IMR-90 (cell line): ENCODE data around the gene NTM. TPM values are rescaled to one million over a fixed set of nuclear protein-coding genes. Genes with fewer than 3 reads are reported as not detected.

ENCODE experiments used
- ATAC-seq: fragments of 200-7000 bp; cut with Tn5 transposase; 2 replicates; pipeline ENCODE4 v1.9.1; 2020; ENCODE audit warnings: low read depth, mild to moderate bottlenecking, moderate library complexity
- BruUV-seq: library from RNA; stranded (reverse); fragments of 400-500 nt; replicated peaks from 2 replicates; lab custom pipeline; 2021; lab: Mats Ljungman, UMichigan
- CTCF ChIA-PET: fragments of 300-600 bp; formaldehyde crosslinking; extraction: SDS; loops from one replicate; lab custom pipeline; 2021; ENCODE audit warnings: antibody characterized with exemption; lab: Yijun Ruan, JAX
- POLR2A ChIA-PET: fragments of 300-600 bp; sonication (Branson Sonifier 250); formaldehyde crosslinking; loops from one replicate; lab custom pipeline; 2022; ENCODE audit warnings: antibody characterized with exemption; ENCODE audit not compliant: unreplicated experiment; lab: Charles Lee
- DNase-seq: peaks from one replicate; pipeline ENCODE4 v3.0.0; 2013
- H2AFZ ChIP-seq: replicated peaks from 2 replicates; pipeline ENCODE3; 2013; ENCODE audit warnings: low read length, mild to moderate bottlenecking; ENCODE audit not compliant: poor library complexity
- H2AK5ac ChIP-seq: 2 replicates; pipeline ENCODE4 v1.6.1; 2013; ENCODE audit warnings: low read depth, low read length, inconsistent platforms
- H2AK9ac ChIP-seq: replicated peaks from 2 replicates; pipeline ENCODE3; 2013; ENCODE audit warnings: mild to moderate bottlenecking, low read depth, low read length, moderate library complexity; ENCODE audit not compliant: poor library complexity
- H2BK120ac ChIP-seq: 2 replicates; pipeline ENCODE4 v1.6.1; 2013; ENCODE audit warnings: low read depth, low read length, inconsistent platforms
- H2BK15ac ChIP-seq: 3 replicates; pipeline ENCODE4 v1.6.1; 2013; ENCODE audit warnings: low read depth, low read length, inconsistent platforms
- H2BK20ac ChIP-seq: 2 replicates; pipeline ENCODE4 v1.6.1; 2013; ENCODE audit warnings: low read depth, mild to moderate bottlenecking, inconsistent platforms, low read length, moderate library complexity
- H2BK5ac ChIP-seq: 2 replicates; pipeline ENCODE4 v1.6.1; 2013; ENCODE audit warnings: mild to moderate bottlenecking, low read depth, low read length, inconsistent platforms; ENCODE audit not compliant: poor library complexity, severe bottlenecking
- H3K14ac ChIP-seq: replicated peaks from 2 replicates; pipeline ENCODE4 v1.6.1; 2013; ENCODE audit warnings: low read depth, low read length, inconsistent platforms
- H3K18ac ChIP-seq: 2 replicates; pipeline ENCODE4 v1.6.1; 2013; ENCODE audit warnings: low read depth, low read length, control low read depth
- H3K23ac ChIP-seq: 2 replicates; pipeline ENCODE4 v1.6.1; 2013; ENCODE audit warnings: low read depth, low read length, inconsistent platforms
- H3K27ac ChIP-seq: 2 replicates; pipeline ENCODE4 v1.5.1; 2013; ENCODE audit warnings: mild to moderate bottlenecking, control low read depth, low read length; ENCODE audit not compliant: insufficient read depth
- H3K27me3 ChIP-seq: 2 replicates; pipeline ENCODE4 v1.6.1; 2013; ENCODE audit warnings: low read length; ENCODE audit not compliant: control insufficient read depth, insufficient read depth
- H3K36me3 ChIP-seq: 2 replicates; pipeline ENCODE4 v1.6.1; 2013; ENCODE audit warnings: low read length, mixed read lengths; ENCODE audit not compliant: control insufficient read depth, insufficient read depth
- H3K4ac ChIP-seq: 2 replicates; pipeline ENCODE4 v1.6.1; 2013; ENCODE audit warnings: low read depth, low read length, inconsistent platforms
- H3K4me1 ChIP-seq: 2 replicates; pipeline ENCODE4 v1.6.1; 2013; ENCODE audit warnings: low read length, mixed read lengths; ENCODE audit not compliant: control insufficient read depth, insufficient read depth
- H3K4me2 ChIP-seq: 2 replicates; pipeline ENCODE4 v1.6.1; 2013; ENCODE audit warnings: low read depth, mild to moderate bottlenecking, control low read depth, low read length, moderate library complexity
- H3K4me3 ChIP-seq: 2 replicates; pipeline ENCODE4 v1.5.1; 2013; ENCODE audit warnings: low read depth, mild to moderate bottlenecking, control low read depth, low read length, moderate library complexity; ENCODE audit not compliant: insufficient read depth
- H3K56ac ChIP-seq: 2 replicates; pipeline ENCODE4 v1.6.1; 2013; ENCODE audit warnings: low read length, inconsistent platforms; ENCODE audit not compliant: insufficient read depth; ENCODE audit errors: extremely low read depth
- H3K79me1 ChIP-seq, 2 experiments: 2 replicates each; pipeline ENCODE4 v1.6.1; 2013; ENCODE audit warnings: low read length in 2 of 2, inconsistent platforms in 1 of 2, low read depth in 1 of 2
- H3K9ac ChIP-seq: 2 replicates; pipeline ENCODE4 v1.6.1; 2013; ENCODE audit warnings: low read depth, low read length, control low read depth
- H3K9me1 ChIP-seq: 2 replicates; pipeline ENCODE4 v1.6.1; 2013; ENCODE audit warnings: low read length, inconsistent platforms; ENCODE audit not compliant: insufficient read depth
- H3K9me3 ChIP-seq: 2 replicates; pipeline ENCODE4 v1.6.1; 2013; ENCODE audit warnings: low read length; ENCODE audit not compliant: control insufficient read depth, insufficient read depth
- H4K20me1 ChIP-seq: 2 replicates; pipeline ENCODE4 v1.6.1; 2013; ENCODE audit warnings: low read length, inconsistent platforms; ENCODE audit not compliant: insufficient read depth
- H4K5ac ChIP-seq: 2 replicates; pipeline ENCODE4 v1.6.1; 2013; ENCODE audit warnings: mild to moderate bottlenecking, low read depth, low read length, control low read depth
- H4K8ac ChIP-seq, 2 experiments: 2 replicates each; pipeline ENCODE4 v1.6.1; 2013; ENCODE audit warnings: low read depth in 2 of 2, low read length in 2 of 2, control low read depth in 1 of 2, inconsistent platforms in 1 of 2
- H4K91ac ChIP-seq: 2 replicates; pipeline ENCODE4 v1.6.1; 2013; ENCODE audit warnings: low read depth, low read length, inconsistent platforms; ENCODE audit not compliant: insufficient read depth
- CEBPB ChIP-seq: IDR thresholded peaks from 2 replicates; pipeline ENCODE4 v1.6.1; 2012; ENCODE audit warnings: low read depth, low read length, improper control_type of control experiment
- FOS ChIP-seq: fragments of 150-350 bp; IDR thresholded peaks from 2 replicates; pipeline ENCODE4 v1.6.1; 2016; ENCODE audit warnings: low read depth, low read length
- MAFK ChIP-seq: IDR thresholded peaks from 2 replicates; pipeline ENCODE4 v1.6.1; 2012; ENCODE audit warnings: low read depth, low read length, improper control_type of control experiment
- NFE2L2 ChIP-seq: fragments of 150-350 bp; IDR thresholded peaks from 2 replicates; pipeline ENCODE4 v1.6.1; 2016; ENCODE audit warnings: low read depth, mild to moderate bottlenecking, low read length
- RFX5 ChIP-seq: IDR thresholded peaks from 2 replicates; pipeline ENCODE4 v1.8.0; 2012; ENCODE audit warnings: low read depth, mild to moderate bottlenecking, low read length, moderate library complexity
- WGBS, 2 experiments: methylation state at CpG; one replicate each; pipeline versions ENCODE4 v1.1.5 to v1.1.7; 2013; ENCODE audit warnings: missing lambda C conversion rate in 2 of 2; ENCODE audit not compliant: insufficient read length in 1 of 2; ENCODE audit errors: extremely low coverage in 2 of 2; 5-methylcytosine and 5-hydroxymethylcytosine counted together
- dilution Hi-C: fragments of 300-500 bp; cut with HindIII; formaldehyde crosslinking; loops from one replicate; pipeline ENCODE4 v1.14.3; 2018; ENCODE audit warnings: low sequenced_read_pairs; ENCODE audit not compliant: unreplicated experiment
- in situ Hi-C: fragments of 300-500 bp; cut with MboI; formaldehyde crosslinking; loops from 3 replicates; pipeline ENCODE4 v1.14.3; 2019; ENCODE audit warnings: low sequenced_read_pairs, inconsistent platforms, mixed read lengths
- intact Hi-C: fragments of 100-400 bp; cut with micrococcal nuclease; formaldehyde crosslinking; loops from 2 replicates; pipeline ENCODE4 v1.10.0; 2022
- polyA plus RNA-seq, 3 experiments: library from polyadenylated mRNA; depleted of rRNA; stranded (reverse); fragments of >200 nt; gene quantifications; 2 replicates each; pipeline ENCODE4 v1.2.3, GENCODE V29; 2012; ENCODE audit warnings: low replicate concordance in 1 of 3
- total RNA-seq: library from RNA; depleted of rRNA; stranded (reverse); fragments of >200 nt; gene quantifications from 2 replicates; pipeline ENCODE4 v1.2.3, GENCODE V29; 2012
- TF ChIP-seq, protein P1 (sequence below): fragments of 150-350 bp; IDR thresholded peaks from 2 replicates; pipeline ENCODE4 v1.6.1; 2017; ENCODE audit warnings: mild to moderate bottlenecking, antibody characterized with exemption, low read length, low read depth
- TF ChIP-seq, protein P2 (sequence below): fragments of 150-350 bp; IDR thresholded peaks from 2 replicates; pipeline ENCODE4 v1.6.1; 2016; ENCODE audit warnings: low read depth, mild to moderate bottlenecking, low read length, moderate library complexity, borderline replicate concordance

Gene NTM
- total and polyA plus RNA-seq, 2 of the 4 experiments (the other 2 are of a cell fraction), result 19.5 to 25.5 TPM

DNA sequence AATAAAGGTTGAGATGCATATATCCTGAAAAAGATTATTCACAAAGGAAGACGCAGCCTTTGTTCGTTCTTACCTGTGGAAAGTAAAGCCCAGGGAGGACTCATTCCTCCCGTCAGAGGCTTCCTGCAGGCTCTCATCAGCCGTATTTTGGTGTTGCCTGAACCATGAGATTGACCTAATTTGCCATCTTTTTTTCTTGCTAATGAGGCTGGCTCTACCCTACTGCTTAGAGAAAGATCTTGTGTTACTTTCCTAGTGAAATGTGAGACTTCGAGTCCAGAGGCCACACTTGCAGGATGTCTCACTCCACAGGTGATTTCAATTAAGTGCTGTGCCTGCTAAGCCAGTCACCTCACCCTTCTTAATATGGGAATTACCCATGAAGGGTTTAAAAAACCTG, 269.9 kb downstream of the NTM start:
- H3K14ac ChIP-seq, result no peak overlapping the region
- no peaks in the 10 kb centered on the region for H3K36me3 ChIP-seq
- H3K4ac ChIP-seq, result no peak overlapping the region
- no peak overlapping the region for H2BK15ac ChIP-seq
- no peaks in the 10 kb centered on the region for H3K79me1 ChIP-seq
- H2BK120ac ChIP-seq, result no peak overlapping the region
- no peak overlapping the region for H2AK9ac ChIP-seq
- H3K27me3 ChIP-seq, result peaks cover 2% of the 10 kb centered on the region; the same call in 1 of the 2 replicates
- no peak overlapping the region for H3K56ac ChIP-seq
- intact Hi-C loops, result no loop called here
- H3K23ac ChIP-seq, result no peak overlapping the region
- in situ Hi-C loops, result no loop called here
- H2BK20ac ChIP-seq, result no peak overlapping the region
- no peak overlapping the region for H3K27ac ChIP-seq
- H3K9me3 ChIP-seq, result no peaks in the 10 kb centered on the region
- H3K4me3 ChIP-seq, result no peak overlapping the region
- DNase-seq (no peak), ATAC-seq (no peak)
- no peak overlapping the region for H2BK5ac ChIP-seq
- BruUV-seq, result no TSS peak
- POLR2A ChIA-PET, result no interaction called here
- H4K5ac ChIP-seq, result no peak overlapping the region
- H2AK5ac ChIP-seq, result no peak overlapping the region
- CTCF ChIA-PET, result interaction anchor here (0.6 kb wide), 1 partner anchor 94 kb away, joined by 5 read pairs; no protein-coding TSS in a partner anchor
- H3K18ac ChIP-seq, result no peak overlapping the region
- H3K4me2 ChIP-seq, result no peak overlapping the region
- H4K91ac ChIP-seq, result no peak overlapping the region
- H3K9ac ChIP-seq, result no peak overlapping the region
- dilution Hi-C loops, result no loop called here
- H4K20me1 ChIP-seq, result no peaks in the 10 kb centered on the region
- no peaks in the 10 kb centered on the region for H3K9me1 ChIP-seq
- 59% methylated on average over 3 of the region's 5 CpGs; no CpG with 5 or more reads in 1 of the 2 experiments for whole genome bisulfite sequencing, 2 experiments
- no peak overlapping the region for H4K8ac ChIP-seq
- TF ChIP-seq RFX5 (no peak), MAFK (no peak), FOS (no peak), CEBPB (no peak), NFE2L2 (no peak)
- TF ChIP-seq, protein P1, sequence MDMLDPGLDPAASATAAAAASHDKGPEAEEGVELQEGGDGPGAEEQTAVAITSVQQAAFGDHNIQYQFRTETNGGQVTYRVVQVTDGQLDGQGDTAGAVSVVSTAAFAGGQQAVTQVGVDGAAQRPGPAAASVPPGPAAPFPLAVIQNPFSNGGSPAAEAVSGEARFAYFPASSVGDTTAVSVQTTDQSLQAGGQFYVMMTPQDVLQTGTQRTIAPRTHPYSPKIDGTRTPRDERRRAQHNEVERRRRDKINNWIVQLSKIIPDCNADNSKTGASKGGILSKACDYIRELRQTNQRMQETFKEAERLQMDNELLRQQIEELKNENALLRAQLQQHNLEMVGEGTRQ, result no peak
- TF ChIP-seq, protein P2, sequence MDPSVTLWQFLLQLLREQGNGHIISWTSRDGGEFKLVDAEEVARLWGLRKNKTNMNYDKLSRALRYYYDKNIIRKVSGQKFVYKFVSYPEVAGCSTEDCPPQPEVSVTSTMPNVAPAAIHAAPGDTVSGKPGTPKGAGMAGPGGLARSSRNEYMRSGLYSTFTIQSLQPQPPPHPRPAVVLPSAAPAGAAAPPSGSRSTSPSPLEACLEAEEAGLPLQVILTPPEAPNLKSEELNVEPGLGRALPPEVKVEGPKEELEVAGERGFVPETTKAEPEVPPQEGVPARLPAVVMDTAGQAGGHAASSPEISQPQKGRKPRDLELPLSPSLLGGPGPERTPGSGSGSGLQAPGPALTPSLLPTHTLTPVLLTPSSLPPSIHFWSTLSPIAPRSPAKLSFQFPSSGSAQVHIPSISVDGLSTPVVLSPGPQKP, result no peak
- no peak overlapping the region for H2AFZ ChIP-seq
- no peaks in the 10 kb centered on the region for H3K4me1 ChIP-seq
